HepG2 (cell line): ENCODE data around the gene TOR2A. TPM values are rescaled to one million over a fixed set of nuclear protein-coding genes. Genes with fewer than 3 reads are reported as not detected.
A peak's percentile ranks its signal among the peaks of the same experiment; 100 is the strongest.

ENCODE experiments used
- ATAC-seq: fragments of 200-7000 bp; cut with Tn5 transposase; 3 replicates; pipeline ENCODE4 v1.9.1; 2020; ENCODE audit warnings: mild to moderate bottlenecking, moderate library complexity
- BruUV-seq: library from RNA; stranded (reverse); fragments of 400-500 nt; replicated peaks from 2 replicates; lab custom pipeline; 2021; lab: Mats Ljungman, UMichigan
- CTCF ChIA-PET: fragments of 300-600 bp; formaldehyde crosslinking; extraction: SDS; loops from one replicate; lab custom pipeline; 2021; ENCODE audit warnings: low total read pairs, inconsistent platforms, low intra/inter-chr PET ratio; lab: Yijun Ruan, JAX
- POLR2A ChIA-PET: fragments of 350-600 bp; sonication (Branson Sonifier 250); formaldehyde crosslinking; loops from one replicate; lab custom pipeline; 2020; ENCODE audit warnings: antibody characterized with exemption, inconsistent platforms; lab: Yijun Ruan, JAX
- DNase-seq: peaks from one replicate; pipeline ENCODE4 v3.0.0-alpha.2; 2015; ENCODE audit warnings: low spot score
- FAIRE-seq: peaks from 3 replicates; lab custom pipeline; 2011; peaks lifted over from hg19 to GRCh38; lab: Jason Lieb, UNC
- H2AFZ ChIP-seq: one replicate; pipeline ENCODE4 v1.6.1; 2011; ENCODE audit warnings: low read length, inconsistent platforms
- H3K27ac ChIP-seq: fragments of 300-600 bp; 3 replicates; pipeline ENCODE4 v1.8.0; 2011; ENCODE audit warnings: mixed run types, mild to moderate bottlenecking, mixed read lengths, low read length, inconsistent platforms; ENCODE audit not compliant: insufficient read depth; ENCODE audit errors: extremely low read length
- H3K27me3 ChIP-seq, 2 experiments: fragments of 200-600 bp in 1 of 2; 2 replicates in 1 of 2; 3 replicates in 1 of 2; pipeline versions ENCODE4 v1.6.0 to v1.8.0; 2011; ENCODE audit warnings: low read length in 2 of 2, mild to moderate bottlenecking in 2 of 2, moderate library complexity in 2 of 2, inconsistent platforms in 1 of 2; ENCODE audit not compliant: insufficient read depth in 2 of 2, control insufficient read depth in 1 of 2
- H3K36me3 ChIP-seq, 2 experiments: fragments of 200-600 bp in 1 of 2; replicated peaks in 1 of 2; 2 replicates in 1 of 2; 3 replicates in 1 of 2; pipeline versions ENCODE4 v1.5.1 to v1.8.0; 2011; ENCODE audit warnings: low read length in 2 of 2, inconsistent platforms in 1 of 2; ENCODE audit not compliant: insufficient read depth in 2 of 2, control insufficient read depth in 1 of 2
- H3K4me1 ChIP-seq: 2 replicates; pipeline ENCODE4 v1.5.1; 2012; ENCODE audit warnings: low read length, inconsistent platforms; ENCODE audit not compliant: insufficient read depth
- H3K4me2 ChIP-seq: 2 replicates; pipeline ENCODE4 v1.6.0; 2011; ENCODE audit warnings: low read depth, low read length, inconsistent platforms
- H3K4me3 ChIP-seq, 3 experiments: fragments of 200-600 bp in 1 of 3; sonication (generic), shearing (Covaris generic) in 1 of 3; replicated peaks in 1 of 3; 2 replicates each; pipeline ENCODE4 v1.5.1; 2011 to 2016; ENCODE audit warnings: low read length in 3 of 3, inconsistent platforms in 2 of 3, low read depth in 2 of 3, mild to moderate bottlenecking in 2 of 3, control low read depth in 1 of 3, mixed read lengths in 1 of 3; ENCODE audit not compliant: insufficient read depth in 1 of 3
- H3K79me2 ChIP-seq: one replicate; pipeline ENCODE4 v1.6.1; 2011; ENCODE audit warnings: low read length, inconsistent platforms; ENCODE audit not compliant: insufficient read depth
- H3K9ac ChIP-seq: 2 replicates; pipeline ENCODE4 v1.6.0; 2011; ENCODE audit warnings: mild to moderate bottlenecking, low read depth, low read length, inconsistent platforms; ENCODE audit not compliant: insufficient read depth
- H3K9me3 ChIP-seq: 2 replicates; pipeline ENCODE4 v1.5.1; 2012; ENCODE audit warnings: mild to moderate bottlenecking, low read length
- H4K20me1 ChIP-seq: 2 replicates; pipeline ENCODE4 v1.6.0; 2011; ENCODE audit warnings: inconsistent platforms, mild to moderate bottlenecking, low read length, moderate library complexity; ENCODE audit not compliant: insufficient read depth
- AKAP8 ChIP-seq: sonication (generic); formaldehyde crosslinking; IDR thresholded peaks from 2 replicates; pipeline ENCODE4 v1.5.1; 2020; ENCODE audit warnings: mild to moderate bottlenecking, missing genetic modification reagents
- ATF7 ChIP-seq, 2 experiments: fragments of 450-650 bp in 1 of 2; sonication (generic) in 1 of 2; formaldehyde crosslinking in 1 of 2; IDR thresholded peaks; 2 replicates each; pipeline versions ENCODE4 v1.4.0 to v1.6.1; 2016 to 2020; ENCODE audit warnings: antibody characterized with exemption in 1 of 2, mild to moderate bottlenecking in 1 of 2, missing genetic modification reagents in 1 of 2
- CBFB ChIP-seq: sonication (generic); formaldehyde crosslinking; IDR thresholded peaks from 2 replicates; pipeline ENCODE4 v1.4.0; 2020; ENCODE audit warnings: missing genetic modification reagents
- CREB1 ChIP-seq, 2 experiments: fragments of 450-650 bp in 1 of 2; IDR thresholded peaks; 2 replicates each; pipeline ENCODE4 v1.6.1; 2016 to 2017; ENCODE audit warnings: control low read depth in 1 of 2, mild to moderate bottlenecking in 1 of 2, missing compliant biosample characterization in 1 of 2, missing genetic modification characterization in 1 of 2
- PHF20 ChIP-seq: sonication (generic); formaldehyde crosslinking; IDR thresholded peaks from 2 replicates; pipeline ENCODE4 v1.5.0; 2020; ENCODE audit warnings: mild to moderate bottlenecking, missing genetic modification reagents
- SMC3 ChIP-seq: IDR thresholded peaks from 2 replicates; pipeline ENCODE4 v1.6.1; 2011; ENCODE audit warnings: low read length, improper control_type of control experiment
- SMYD3 ChIP-seq: sonication (generic); formaldehyde crosslinking; IDR thresholded peaks from 2 replicates; pipeline ENCODE4 v1.8.1; 2023; ENCODE audit warnings: mild to moderate bottlenecking, missing genetic modification reagents
- THAP11 ChIP-seq: IDR thresholded peaks from 2 replicates; pipeline ENCODE4 v1.6.1; 2016; ENCODE audit warnings: missing biosample characterization, missing genetic modification reagents
- ZBTB3 ChIP-seq: sonication (generic); formaldehyde crosslinking; IDR thresholded peaks from 2 replicates; pipeline ENCODE4 v1.4.0; 2020; ENCODE audit warnings: low read depth, mild to moderate bottlenecking, moderate library complexity, missing genetic modification reagents, borderline replicate concordance
- ZNF775 ChIP-seq: sonication (generic); formaldehyde crosslinking; IDR thresholded peaks from 2 replicates; pipeline ENCODE4 v1.4.0; 2020; ENCODE audit warnings: missing genetic modification reagents, mild to moderate bottlenecking, moderate library complexity, borderline replicate concordance
- WGBS: methylation state at CpG from one replicate; pipeline ENCODE4 v1.1.6; 2017; ENCODE audit warnings: low lambda C conversion rate; 5-methylcytosine and 5-hydroxymethylcytosine counted together
- in situ Hi-C: cut with HindIII; loops from 2 replicates; pipeline ENCODE4 v1.10.0; 2017; ENCODE audit warnings: low pct_unique_long_range_greater_than_20kb; ENCODE audit not compliant: extremely low pct_ligation_motif_present
- intact Hi-C: fragments of 100-400 bp; cut with micrococcal nuclease; formaldehyde crosslinking; loops from one replicate; pipeline ENCODE4 v1.10.0; 2022; ENCODE audit not compliant: unreplicated experiment
- polyA plus RNA-seq, 8 experiments: library from polyadenylated mRNA; depleted of rRNA in 3 of 8; stranded (reverse) in 7 of 8; unstranded in 1 of 8; fragments of >200 nt; fragmentation: Illumina TruSeq in 4 of 8; extraction: Trizol in 4 of 8; gene quantifications; 2 replicates each; pipeline versions ENCODE4 v1.2.1 to v1.2.3, GENCODE V29; 2011 to 2016; ENCODE audit warnings: low read depth in 4 of 8, missing spikeins in 1 of 8, mixed read lengths in 1 of 8; ENCODE audit not compliant: insufficient read depth in 1 of 8
- total RNA-seq, 5 experiments: library from RNA; depleted of rRNA; stranded (reverse); fragments of >200 nt; fragmentation: Illumina TruSeq; extraction: Trizol; gene quantifications; 2 replicates each; pipeline ENCODE4 v1.2.3, GENCODE V29; 2016; ENCODE audit warnings: low read depth in 1 of 5
- TF ChIP-seq, protein P1 (sequence below): sonication (generic); formaldehyde crosslinking; IDR thresholded peaks from 2 replicates; pipeline ENCODE4 v1.5.0; 2020; ENCODE audit warnings: mild to moderate bottlenecking, low read depth, missing genetic modification reagents, borderline replicate concordance

Gene TOR2A
- total and polyA plus RNA-seq, 2 of the 13 experiments (the other 11 are each of a cell fraction or from before 2014, with no cell fraction given) = 3.5 to 7.2 TPM

DNA sequence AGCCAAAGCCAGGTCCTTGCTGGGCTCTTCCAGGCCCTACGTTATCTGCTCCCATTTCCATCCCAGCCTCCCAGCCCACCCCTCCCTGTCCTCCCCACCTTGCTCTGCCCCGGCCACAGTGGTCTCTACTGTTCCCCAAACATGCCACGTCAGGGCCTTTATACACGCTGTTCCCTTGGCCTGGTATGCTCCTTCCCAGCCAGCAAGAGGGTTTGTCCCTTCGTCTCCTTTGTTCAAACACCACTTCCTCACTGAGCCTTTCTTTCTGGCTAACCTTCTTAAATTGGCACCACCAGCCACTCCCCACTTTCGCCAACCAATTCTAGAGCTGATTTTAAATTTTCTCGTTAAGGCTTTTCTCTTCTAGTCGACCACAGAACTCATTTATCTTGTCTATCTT, 33.6 kb upstream of the TOR2A start:
- intact Hi-C loops = no loop called here
- FAIRE-seq = no peak

DNA sequence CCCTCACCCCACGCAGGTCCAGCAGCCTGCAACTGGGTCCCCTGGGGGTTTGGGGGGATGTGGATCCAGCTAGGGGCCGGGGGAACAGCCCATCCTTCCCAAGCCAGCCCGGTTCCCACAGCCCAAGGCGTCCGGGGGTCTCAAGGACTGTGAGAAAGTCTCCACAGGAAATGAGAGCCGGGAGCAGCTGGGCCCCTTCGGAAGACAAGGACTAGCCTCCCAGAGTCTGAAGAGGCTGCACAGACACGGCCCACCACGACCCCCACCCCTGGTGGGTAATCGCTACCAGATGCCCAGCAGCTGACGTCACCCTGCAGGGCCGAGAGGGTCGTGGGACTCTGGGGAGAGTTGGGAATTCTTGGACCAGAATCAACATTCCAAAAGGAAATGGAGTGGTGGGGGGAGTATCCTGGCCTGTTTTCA, 32.8 kb upstream of the TOR2A start:
- BruUV-seq = no TSS peak
- no peak overlapping the region for H3K9ac ChIP-seq
- H3K4me3 ChIP-seq = no peak overlapping the region
- intact Hi-C loops = no loop called here
- H3K27ac ChIP-seq = no peak overlapping the region
- ATAC-seq = no peak
- no peak overlapping the region for H2AFZ ChIP-seq
- H4K20me1 ChIP-seq = no peaks in the 10 kb centered on the region
- no peak for DNase-seq
- peaks cover 9% of the 10 kb centered on the region for H3K4me1 ChIP-seq
- no peaks in the 10 kb centered on the region for H3K36me3 ChIP-seq
- H3K27me3 ChIP-seq = peaks cover 2 to 49% of the 10 kb centered on the region in 2 experiments; a peak in 3 of 5 replicates
- 25% methylated on average over 6 of the region's 13 CpGs for WGBS
- H3K79me2 ChIP-seq = no peaks in the 10 kb centered on the region
- POLR2A ChIA-PET = no interaction called here
- H3K4me2 ChIP-seq = no peak overlapping the region
- no peaks in the 10 kb centered on the region for H3K9me3 ChIP-seq
- no peak for FAIRE-seq
- CTCF ChIA-PET = no interaction called here
- TF ChIP-seq THAP11 (CRISPR knock-in tag) (no peak), CREB1 (IDR thresholded peaks at IDR 0.05) (peak; percentile 76), CREB1 (CRISPR knock-in tag; IDR thresholded peaks at IDR 0.05) (no peak), SMC3 (no peak), ATF7 (IDR thresholded peaks at IDR 0.05) (peak; percentile 34; the same call in 1 of the 2 replicates), ATF7 (CRISPR knock-in tag; IDR thresholded peaks at IDR 0.05) (no peak)
- TF ChIP-seq, all 625 proteins: peak for 2
- in situ Hi-C loops = no loop called here

More for the DNA sequence above, 33.6 kb upstream of the TOR2A start:
- Histone ChIP-seq H3K4me1 (peaks cover 9% of the 10 kb centered on the region), H3K9ac (no peak overlapping the region), H3K9me3 (no peaks in the 10 kb centered on the region), H3K27me3 (peaks cover 2 to 41% of the 10 kb centered on the region in 2 experiments; a peak in 3 of 5 replicates), H3K36me3 (no peaks in the 10 kb centered on the region), H3K27ac (no peak overlapping the region), H3K4me2 (no peak overlapping the region), H4K20me1 (no peaks in the 10 kb centered on the region), H2AFZ (no peak overlapping the region), H3K4me3 (no peak overlapping the region), H3K79me2 (no peaks in the 10 kb centered on the region)
- in situ Hi-C loops = no loop called here
- ChIA-PET POLR2A (no interaction called here), CTCF (no interaction called here)
- BruUV-seq = no TSS peak
- ATAC-seq = no peak
- DNase-seq = no peak
- WGBS = 35% methylated on average over 8 of the region's 8 CpGs
- TF ChIP-seq CBFB (CRISPR knock-in tag) (no peak), SMYD3 (CRISPR knock-in tag) (no peak), AKAP8 (no peak), PHF20 (CRISPR knock-in tag) (no peak), ZBTB3 (CRISPR knock-in tag) (no peak), ZNF775 (no peak)
- TF ChIP-seq, protein P1, sequence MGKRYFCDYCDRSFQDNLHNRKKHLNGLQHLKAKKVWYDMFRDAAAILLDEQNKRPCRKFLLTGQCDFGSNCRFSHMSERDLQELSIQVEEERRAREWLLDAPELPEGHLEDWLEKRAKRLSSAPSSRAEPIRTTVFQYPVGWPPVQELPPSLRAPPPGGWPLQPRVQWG (CRISPR knock-in tag) = no peak
